Heart left ventricle (tissue), 16 donors: ENCODE results near the gene NTMT2. TPM values are rescaled to one million over a fixed set of nuclear protein-coding genes. Genes with fewer than 3 reads are reported as not detected.

Experiments used
- ATAC-seq, 4 donors: fragments of 200-7000 bp; cut with Tn5 transposase; one replicate each; pipeline ENCODE4 v1.9.1; 2020 to 2022; ENCODE audit warnings: moderate library complexity in 4 of 4, mild to moderate bottlenecking in 3 of 4, moderate number of reproducible peaks in 1 of 4
- DNase-seq, 5 donors: peaks; one replicate each; pipeline ENCODE4 v3.0.0-alpha.2; 2020
- H3K27ac ChIP-seq, 12 donors: fragments of 200-600 bp; sonication (generic) in 4 of 12; one replicate each; pipeline versions ENCODE4 v1.5.0 to v1.8.0; 2016 to 2022; ENCODE audit warnings: mild to moderate bottlenecking in 2 of 12
- H3K27me3 ChIP-seq, 9 donors: fragments of 200-600 bp; sonication (generic) in 2 of 9; one replicate each; pipeline versions ENCODE4 v1.5.1 to v1.8.0; 2016 to 2022; ENCODE audit warnings: mild to moderate bottlenecking in 3 of 9
- H3K36me3 ChIP-seq, 9 donors: fragments of 200-600 bp; sonication (generic) in 2 of 9; one replicate each; pipeline versions ENCODE4 v1.5.0 to v1.8.0; 2018 to 2022; ENCODE audit warnings: mild to moderate bottlenecking in 2 of 9
- H3K4me1 ChIP-seq, 12 donors: fragments of 200-600 bp; sonication (generic) in 4 of 12; one replicate each; pipeline versions ENCODE4 v1.5.0 to v1.8.0; 2016 to 2022; ENCODE audit warnings: mild to moderate bottlenecking in 3 of 12
- H3K4me3 ChIP-seq, 12 donors: fragments of 200-600 bp; sonication (generic) in 4 of 12; one replicate each; pipeline versions ENCODE4 v1.5.0 to v1.8.0; 2017 to 2022; ENCODE audit warnings: mild to moderate bottlenecking in 9 of 12, moderate library complexity in 4 of 12
- H3K9me3 ChIP-seq, 12 donors: fragments of 200-600 bp; sonication (generic) in 4 of 12; one replicate each; pipeline versions ENCODE4 v1.5.0 to v1.8.0; 2016 to 2022; ENCODE audit warnings: mild to moderate bottlenecking in 1 of 12
- POLR2A ChIP-seq, 2 donors: fragments of 450-650 bp; IDR thresholded peaks; one replicate each; pipeline ENCODE4 v1.6.1; 2017; ENCODE audit warnings: antibody characterized with exemption in 2 of 2, mild to moderate bottlenecking in 2 of 2, moderate library complexity in 2 of 2
- WGBS, 4 donors: extraction: QIAGEN DNeasy Blood & Tissue Kit in 2 of 4; methylation state at CpG; one replicate each; pipeline versions ENCODE4 v1.1.5 to v1.1.7; 2013 to 2018; 5-methylcytosine and 5-hydroxymethylcytosine counted together
- intact Hi-C, 10 donors: fragments of 100-400 bp; cut with DNase I; formaldehyde crosslinking; loops; one replicate each; pipeline versions ENCODE4 v1.11.1 to v1.14.2; 2022
- polyA plus RNA-seq, 2 donors: library from polyadenylated mRNA; stranded (reverse); fragments of 200-250 nt; gene quantifications; one replicate each; pipeline ENCODE4 v1.2.3, GENCODE V29; 2013
- total RNA-seq, 9 donors: library from RNA; depleted of rRNA in 2 of 9; stranded (reverse); fragments of >200 nt in 2 of 9; fragmentation: NEBNext Ultra II Directional in 3 of 9; extraction: Animal tissue kit (Norgen Biotek cat#: 25700) in 3 of 9; gene quantifications; one replicate each; pipeline versions ENCODE4 v1.1.0 to v1.2.4, GENCODE V29; 2016 to 2023
- TF ChIP-seq, protein P1 (sequence below), 12 donors: fragments of 200-600 bp; sonication (generic) in 4 of 12; IDR thresholded peaks; one replicate each; pipeline versions ENCODE4 v1.5.0 to v1.8.0; 2018 to 2022; ENCODE audit warnings: antibody characterized with exemption in 12 of 12, mild to moderate bottlenecking in 5 of 12
- donor health status: ischemic (EF 13 %, LVEDD 7.1; RV severe dilation, severe dysfunction).
- donor health status: healthy with polysubstance abuse.
- donor health status: DM: no; HTN: yes; CAD: no.
- donor health status: DM: no; HTN: no; CAD: no.
- donor health status: ischemic (EF 25% LVEDD 6.9; RV normal size, moderate dysfunction).
- donor health status: ischemic (EF 25% LVEDD 5.7; RV mildly dilated, moderate dysfunction).
- donor health status: healthy.
- donor health status: DM: yes; HTN: yes; CAD: no.
- donor health status: ischemic (EF 35%, LVEDD 5.7; RV mildly dilated, moderate dysfunction).
- donor health status: nonischemic (EF 11% LVEDD 7.7; RV severe dilation, severe dysfunction).
- donor health status: DM: yes; HTN: yes; CAD: no.
- donor health status: PGD.
- donor health status: ischemic (EF 29% LVEDD 5.4; RV normal size, mild dysfunction).
- donor health status: nonischemic (EF 23%, LVEDD 6.1; RV moderate dilation, normal function).

Gene NTMT2
- total and polyA plus RNA-seq, 11 donors, result 0.33 to 3.6 (median 1.8) TPM

DNA sequence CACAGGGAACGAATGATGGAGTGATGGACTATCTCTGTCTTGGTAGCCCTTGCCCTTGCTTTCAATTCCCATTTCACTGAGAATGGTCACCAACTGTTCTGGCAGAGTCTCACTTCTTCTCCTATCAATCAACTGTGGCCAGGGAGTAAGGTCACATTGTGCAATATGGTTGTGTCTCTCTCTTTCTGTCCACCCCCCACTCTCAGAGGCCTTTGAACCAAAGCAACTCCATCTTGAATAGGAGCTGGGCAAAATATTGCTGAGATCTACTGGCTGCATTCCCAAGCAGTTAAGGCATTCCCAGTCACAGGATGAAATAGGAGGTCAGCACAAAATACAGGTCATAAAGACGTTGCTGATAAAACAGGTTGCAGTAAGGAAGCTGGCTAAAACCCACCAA lies 36.7 kb downstream of the NTMT2 start:
- Histone ChIP-seq H3K9me3 (peaks cover 0 to 14% (median 0%) of the 10 kb centered on the region in 12 donors), H3K36me3 (no peaks in the 10 kb centered on the region), H3K4me3 (no peak overlapping the region), H3K27ac (no peak overlapping the region), H3K4me1 (no peaks in the 10 kb centered on the region), H3K27me3 (no peaks in the 10 kb centered on the region)
- TF ChIP-seq, protein P1, sequence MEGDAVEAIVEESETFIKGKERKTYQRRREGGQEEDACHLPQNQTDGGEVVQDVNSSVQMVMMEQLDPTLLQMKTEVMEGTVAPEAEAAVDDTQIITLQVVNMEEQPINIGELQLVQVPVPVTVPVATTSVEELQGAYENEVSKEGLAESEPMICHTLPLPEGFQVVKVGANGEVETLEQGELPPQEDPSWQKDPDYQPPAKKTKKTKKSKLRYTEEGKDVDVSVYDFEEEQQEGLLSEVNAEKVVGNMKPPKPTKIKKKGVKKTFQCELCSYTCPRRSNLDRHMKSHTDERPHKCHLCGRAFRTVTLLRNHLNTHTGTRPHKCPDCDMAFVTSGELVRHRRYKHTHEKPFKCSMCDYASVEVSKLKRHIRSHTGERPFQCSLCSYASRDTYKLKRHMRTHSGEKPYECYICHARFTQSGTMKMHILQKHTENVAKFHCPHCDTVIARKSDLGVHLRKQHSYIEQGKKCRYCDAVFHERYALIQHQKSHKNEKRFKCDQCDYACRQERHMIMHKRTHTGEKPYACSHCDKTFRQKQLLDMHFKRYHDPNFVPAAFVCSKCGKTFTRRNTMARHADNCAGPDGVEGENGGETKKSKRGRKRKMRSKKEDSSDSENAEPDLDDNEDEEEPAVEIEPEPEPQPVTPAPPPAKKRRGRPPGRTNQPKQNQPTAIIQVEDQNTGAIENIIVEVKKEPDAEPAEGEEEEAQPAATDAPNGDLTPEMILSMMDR (IDR thresholded peaks at IDR 0.05), result no peak
- no peak for TF ChIP-seq POLR2A (IDR thresholded peaks at IDR 0.05)
- 56 to 72% (median 65%) methylated on average over 2 of the region's 2 CpGs for WGBS, 4 donors
- ATAC-seq (no peak), DNase-seq (no peak)
- intact Hi-C loops, result no loop called here

DNA sequence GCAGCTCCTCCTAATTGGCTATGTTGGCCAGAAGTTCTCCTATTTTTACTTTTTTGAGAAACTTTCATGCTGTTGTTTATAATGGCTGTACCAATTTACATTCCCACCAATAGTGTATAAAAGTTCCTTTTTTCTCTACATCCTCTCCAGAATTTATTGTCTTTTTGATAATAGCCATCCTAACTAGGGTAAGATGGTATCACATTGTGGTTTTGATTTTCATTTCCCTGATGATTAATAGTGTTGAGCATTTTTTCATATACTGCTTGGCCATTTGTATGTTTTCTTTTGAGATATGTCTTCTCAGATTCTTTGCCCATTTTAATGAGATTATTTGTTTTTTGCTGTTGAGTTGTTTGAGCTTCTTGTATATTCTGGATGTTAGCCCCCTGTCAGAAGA lies 46.8 kb downstream of the NTMT2 start:
- no peaks in the 10 kb centered on the region for H3K36me3 ChIP-seq
- TF ChIP-seq POLR2A (IDR thresholded peaks at IDR 0.05), result no peak
- TF ChIP-seq, protein P1 (IDR thresholded peaks at IDR 0.05), result no peak
- intact Hi-C loops, result no loop called here
- H3K4me1 ChIP-seq, result no peaks in the 10 kb centered on the region
- H3K27ac ChIP-seq, result no peak overlapping the region
- peaks cover 0 to 40% (median 7%) of the 10 kb centered on the region in 12 donors for H3K9me3 ChIP-seq
- H3K27me3 ChIP-seq, result no peaks in the 10 kb centered on the region
- DNase-seq (no peak), ATAC-seq (no peak)
- no peak overlapping the region for H3K4me3 ChIP-seq

DNA sequence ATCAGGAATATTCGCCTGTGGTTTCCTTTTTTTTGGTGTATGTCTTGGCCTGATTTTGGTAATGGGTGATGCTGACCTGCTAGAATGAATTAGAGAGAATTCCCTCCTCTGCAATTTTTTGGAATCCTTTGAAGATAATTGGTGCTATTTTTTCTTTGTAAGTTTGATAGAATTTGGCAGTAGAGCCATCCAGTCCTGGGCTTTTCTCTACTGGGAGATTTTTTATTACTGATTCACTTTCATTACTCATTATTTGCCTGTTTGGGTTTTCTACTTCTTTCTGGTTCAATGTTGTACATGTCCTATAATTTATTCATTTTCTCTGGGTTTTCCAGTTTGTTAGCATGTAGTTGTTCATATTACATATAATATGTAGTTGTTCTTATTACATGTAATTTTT lies 48.7 kb downstream of the NTMT2 start:
- DNase-seq, result no peak
- WGBS, 4 donors, result 85 to 97% (median 88%) methylated on average over 1 of the region's 1 CpG
- H3K27ac ChIP-seq, result no peak overlapping the region
- H3K27me3 ChIP-seq, result no peaks in the 10 kb centered on the region
- TF ChIP-seq, protein P1 (IDR thresholded peaks at IDR 0.05), result no peak
- TF ChIP-seq POLR2A (IDR thresholded peaks at IDR 0.05), result no peak
- ATAC-seq, result no peak
- peaks cover 0 to 25% (median 7%) of the 10 kb centered on the region in 12 donors for H3K9me3 ChIP-seq
- H3K36me3 ChIP-seq, result no peaks in the 10 kb centered on the region
- peaks cover 0 to 6% (median 0%) of the 10 kb centered on the region in 12 donors for H3K4me1 ChIP-seq
- intact Hi-C loops, result no loop called here
- no peak overlapping the region for H3K4me3 ChIP-seq

DNA sequence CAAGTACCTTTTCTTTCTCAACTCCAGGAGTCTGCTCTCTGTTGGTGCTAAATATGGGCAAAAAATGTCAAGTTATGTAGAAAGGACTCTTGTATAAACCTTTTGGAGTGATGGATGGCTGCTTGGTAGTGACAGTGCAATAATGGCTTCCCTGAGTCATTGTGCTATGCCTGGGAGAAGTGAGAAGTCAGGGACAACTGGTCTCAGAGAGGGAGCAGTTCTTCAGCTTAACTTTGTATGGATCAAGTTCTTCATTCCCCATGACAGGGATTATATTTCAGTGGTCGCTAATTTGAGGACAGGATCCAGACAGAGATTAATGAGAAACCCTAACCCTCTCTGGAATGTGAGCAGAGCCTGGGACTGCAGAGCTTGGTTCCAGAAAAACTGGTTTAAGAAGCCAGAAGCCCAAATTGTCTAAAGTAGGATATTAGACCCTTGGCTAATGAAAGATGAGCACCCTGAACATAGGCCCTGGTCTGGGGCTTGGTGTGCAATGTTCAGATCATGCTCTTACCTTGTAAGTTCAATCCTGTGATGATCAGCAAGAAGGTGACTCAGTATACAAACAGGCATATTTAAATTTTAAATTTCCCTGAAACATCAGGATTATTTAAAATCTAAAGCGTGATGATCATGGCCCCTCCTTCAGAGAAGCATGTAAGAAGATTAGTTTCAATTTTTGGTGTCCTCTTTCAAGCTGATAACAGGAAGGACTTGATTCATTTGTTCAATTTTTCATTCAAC lies 50.9 kb downstream of the NTMT2 start:
- H3K4me3 ChIP-seq, result no peak overlapping the region
- no peak for TF ChIP-seq POLR2A (IDR thresholded peaks at IDR 0.05)
- H3K27me3 ChIP-seq, result no peaks in the 10 kb centered on the region
- WGBS, 4 donors, result 82 to 90% (median 88%) methylated on average over 2 of the region's 2 CpGs
- ATAC-seq (no peak), DNase-seq (no peak)
- no peak overlapping the region for H3K27ac ChIP-seq
- intact Hi-C loops, result no loop called here
- no peaks in the 10 kb centered on the region for H3K36me3 ChIP-seq
- H3K9me3 ChIP-seq, result peaks cover 0 to 12% (median 0%) of the 10 kb centered on the region in 12 donors
- peaks cover 0 to 25% (median 14%) of the 10 kb centered on the region in 12 donors for H3K4me1 ChIP-seq

DNA sequence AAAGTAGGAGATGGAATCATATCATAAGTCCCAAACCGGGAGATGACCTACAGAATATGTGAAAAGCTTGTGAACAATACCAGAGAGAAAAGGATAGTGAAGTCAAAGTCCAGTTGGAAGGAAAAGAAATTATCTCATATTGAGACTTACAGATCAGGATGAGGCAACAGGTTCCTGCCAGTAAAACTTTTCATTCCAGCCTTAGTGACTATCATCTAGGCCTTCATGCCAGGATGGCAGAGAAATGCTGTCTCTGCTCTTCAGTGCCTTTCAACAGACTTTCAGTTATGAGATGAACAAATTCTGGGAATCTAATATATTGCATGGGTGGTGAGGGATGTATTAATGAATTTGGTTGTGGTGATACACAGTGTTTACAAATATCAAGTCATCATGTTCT lies 52.3 kb downstream of the NTMT2 start:
- no peak for ATAC-seq
- TF ChIP-seq, protein P1 (IDR thresholded peaks at IDR 0.05), result no peak
- no peak for TF ChIP-seq POLR2A (IDR thresholded peaks at IDR 0.05)
- intact Hi-C loops, result no loop called here

More for the DNA sequence above, 52.3 kb downstream of the NTMT2 start:
- Histone ChIP-seq H3K27me3 (no peaks in the 10 kb centered on the region), H3K4me1 (peaks cover 0 to 27% (median 14%) of the 10 kb centered on the region in 12 donors), H3K36me3 (no peaks in the 10 kb centered on the region), H3K4me3 (no peak overlapping the region), H3K9me3 (peaks cover 0 to 8% (median 0%) of the 10 kb centered on the region in 12 donors), H3K27ac (no peak overlapping the region)
- 95 to 99% (median 97%) methylated on average over 1 of the region's 1 CpG for WGBS, 4 donors
- DNase-seq, result no peak
